ENCODE results near the gene KLC1. TPM values are rescaled to one million over a fixed set of nuclear protein-coding genes. Genes with fewer than 3 reads are reported as not detected.

The KLC1 gene
- polyA plus RNA-seq, 3 donors, result 81.6 to 89.5 (median 85.6) TPM

GRCh38 chr14:103702497-103703432 lies 73.8 kb downstream of the KLC1 start:
- no peak for DNase-seq (ENCODE audit: low read depth in 3 of 3, low spot score in 2 of 3)

- DNase-seq (ENCODE audit: low read depth in 3 of 3, low spot score in 2 of 3), result no peak
Observed at GRCh38 chr14:103703433-103704385, 74.7 kb downstream of the KLC1 start.

GRCh38 chr14:103704708-103705107 lies 75.7 kb downstream of the KLC1 start:
- DNase-seq (ENCODE audit: low read depth in 3 of 3, low spot score in 2 of 3), result no peak

GRCh38 chr14:103705118-103705503 lies 76.1 kb downstream of the KLC1 start:
- no peak for DNase-seq (ENCODE audit: low read depth in 3 of 3, low spot score in 2 of 3)

GRCh38 chr14:103705504-103706284 lies 76.7 kb downstream of the KLC1 start:
- DNase-seq (ENCODE audit: low read depth in 3 of 3, low spot score in 2 of 3), result no peak

- no peak for DNase-seq (ENCODE audit: low read depth in 3 of 3, low spot score in 2 of 3)
Observed at GRCh38 chr14:103706551-103707328, 77.7 kb downstream of the KLC1 start.

GRCh38 chr14:103707329-103708263 lies 78.6 kb downstream of the KLC1 start:
- no peak for DNase-seq (ENCODE audit: low read depth in 3 of 3, low spot score in 2 of 3)

GRCh38 chr14:103708750-103709187 lies 79.8 kb downstream of the KLC1 start:
- DNase-seq (ENCODE audit: low read depth in 3 of 3, low spot score in 2 of 3), result no peak

GRCh38 chr14:103709814-103710213 lies 80.8 kb downstream of the KLC1 start:
- DNase-seq (ENCODE audit: low read depth in 3 of 3, low spot score in 2 of 3), result no peak

- DNase-seq (ENCODE audit: low read depth in 3 of 3, low spot score in 2 of 3), result no peak
Observed at GRCh38 chr14:103710771-103711377, 81.9 kb downstream of the KLC1 start.

- DNase-seq (ENCODE audit: low read depth in 3 of 3, low spot score in 2 of 3), result no peak
Observed at GRCh38 chr14:103711516-103712431, 82.8 kb downstream of the KLC1 start.

- no peak for DNase-seq (ENCODE audit: low read depth in 3 of 3, low spot score in 2 of 3)
Observed at GRCh38 chr14:103712633-103713247, 83.7 kb downstream of the KLC1 start.

GRCh38 chr14:103713304-103714062 lies 84.5 kb downstream of the KLC1 start:
- DNase-seq (ENCODE audit: low read depth in 3 of 3, low spot score in 2 of 3), result no peak

GRCh38 chr14:103714063-103714724 lies 85.2 kb downstream of the KLC1 start:
- DNase-seq (ENCODE audit: low read depth in 3 of 3, low spot score in 2 of 3), result no peak
